ENCODE data around the gene MMP20. TPM values are rescaled to one million over a fixed set of nuclear protein-coding genes. Genes with fewer than 3 reads are reported as not detected.
A peak's percentile ranks its signal among the peaks of the same experiment; 100 is the strongest.

Gene MMP20
- total RNA-seq, 1 experiment from 2014 or later, result 0.30 TPM

DNA sequence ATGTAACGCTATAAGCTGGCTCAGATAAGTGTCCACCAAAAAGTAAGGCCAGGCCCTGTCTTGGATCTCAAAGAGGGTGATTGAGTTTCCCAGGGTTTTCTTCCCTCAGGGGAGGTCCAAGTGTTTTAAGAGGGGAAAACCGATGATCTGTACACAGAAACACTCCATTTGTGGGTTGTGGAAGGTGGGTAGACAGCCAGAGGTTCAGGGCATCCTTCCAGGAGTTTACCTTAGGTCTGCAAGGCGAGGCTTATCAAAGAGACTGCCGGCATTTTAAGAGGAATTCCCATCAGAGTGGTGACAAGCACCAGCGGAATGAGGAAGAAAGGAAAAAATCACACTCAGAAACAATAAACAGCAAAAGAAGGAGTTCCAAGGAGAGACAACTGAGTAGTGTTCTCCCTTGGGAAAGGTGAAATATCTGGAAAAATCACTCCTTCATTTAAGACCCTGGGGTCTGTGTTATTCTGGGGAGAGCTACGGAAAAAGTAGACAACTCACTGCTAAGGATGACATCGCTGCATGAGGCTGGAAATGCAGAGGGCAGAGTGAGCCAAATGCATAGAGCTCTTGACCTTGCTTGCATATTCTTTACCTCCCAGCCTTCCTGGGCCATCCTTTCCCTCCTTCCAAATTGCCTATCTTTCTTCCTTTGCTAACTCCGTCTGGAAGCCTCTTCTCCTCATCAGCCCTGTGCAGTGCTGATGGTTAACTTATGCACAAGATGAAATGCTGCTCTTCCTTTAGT is 72.5 kb downstream of the MMP20 start (continued):
- TF ChIP-seq, protein P1, sequence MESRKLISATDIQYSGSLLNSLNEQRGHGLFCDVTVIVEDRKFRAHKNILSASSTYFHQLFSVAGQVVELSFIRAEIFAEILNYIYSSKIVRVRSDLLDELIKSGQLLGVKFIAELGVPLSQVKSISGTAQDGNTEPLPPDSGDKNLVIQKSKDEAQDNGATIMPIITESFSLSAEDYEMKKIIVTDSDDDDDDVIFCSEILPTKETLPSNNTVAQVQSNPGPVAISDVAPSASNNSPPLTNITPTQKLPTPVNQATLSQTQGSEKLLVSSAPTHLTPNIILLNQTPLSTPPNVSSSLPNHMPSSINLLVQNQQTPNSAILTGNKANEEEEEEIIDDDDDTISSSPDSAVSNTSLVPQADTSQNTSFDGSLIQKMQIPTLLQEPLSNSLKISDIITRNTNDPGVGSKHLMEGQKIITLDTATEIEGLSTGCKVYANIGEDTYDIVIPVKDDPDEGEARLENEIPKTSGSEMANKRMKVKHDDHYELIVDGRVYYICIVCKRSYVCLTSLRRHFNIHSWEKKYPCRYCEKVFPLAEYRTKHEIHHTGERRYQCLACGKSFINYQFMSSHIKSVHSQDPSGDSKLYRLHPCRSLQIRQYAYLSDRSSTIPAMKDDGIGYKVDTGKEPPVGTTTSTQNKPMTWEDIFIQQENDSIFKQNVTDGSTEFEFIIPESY (IDR thresholded peaks at IDR 0.05; ENCODE audit: extremely low read depth, insufficient replicate concordance, low read length), result no peak
- TF ChIP-seq, protein P2, sequence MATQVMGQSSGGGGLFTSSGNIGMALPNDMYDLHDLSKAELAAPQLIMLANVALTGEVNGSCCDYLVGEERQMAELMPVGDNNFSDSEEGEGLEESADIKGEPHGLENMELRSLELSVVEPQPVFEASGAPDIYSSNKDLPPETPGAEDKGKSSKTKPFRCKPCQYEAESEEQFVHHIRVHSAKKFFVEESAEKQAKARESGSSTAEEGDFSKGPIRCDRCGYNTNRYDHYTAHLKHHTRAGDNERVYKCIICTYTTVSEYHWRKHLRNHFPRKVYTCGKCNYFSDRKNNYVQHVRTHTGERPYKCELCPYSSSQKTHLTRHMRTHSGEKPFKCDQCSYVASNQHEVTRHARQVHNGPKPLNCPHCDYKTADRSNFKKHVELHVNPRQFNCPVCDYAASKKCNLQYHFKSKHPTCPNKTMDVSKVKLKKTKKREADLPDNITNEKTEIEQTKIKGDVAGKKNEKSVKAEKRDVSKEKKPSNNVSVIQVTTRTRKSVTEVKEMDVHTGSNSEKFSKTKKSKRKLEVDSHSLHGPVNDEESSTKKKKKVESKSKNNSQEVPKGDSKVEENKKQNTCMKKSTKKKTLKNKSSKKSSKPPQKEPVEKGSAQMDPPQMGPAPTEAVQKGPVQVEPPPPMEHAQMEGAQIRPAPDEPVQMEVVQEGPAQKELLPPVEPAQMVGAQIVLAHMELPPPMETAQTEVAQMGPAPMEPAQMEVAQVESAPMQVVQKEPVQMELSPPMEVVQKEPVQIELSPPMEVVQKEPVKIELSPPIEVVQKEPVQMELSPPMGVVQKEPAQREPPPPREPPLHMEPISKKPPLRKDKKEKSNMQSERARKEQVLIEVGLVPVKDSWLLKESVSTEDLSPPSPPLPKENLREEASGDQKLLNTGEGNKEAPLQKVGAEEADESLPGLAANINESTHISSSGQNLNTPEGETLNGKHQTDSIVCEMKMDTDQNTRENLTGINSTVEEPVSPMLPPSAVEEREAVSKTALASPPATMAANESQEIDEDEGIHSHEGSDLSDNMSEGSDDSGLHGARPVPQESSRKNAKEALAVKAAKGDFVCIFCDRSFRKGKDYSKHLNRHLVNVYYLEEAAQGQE (IDR thresholded peaks at IDR 0.05; ENCODE audit: low read depth), result no peak
- TF ChIP-seq SP1 (IDR thresholded peaks at IDR 0.05; ENCODE audit: low read depth) (peak; percentile 95), SIN3A (IDR thresholded peaks at IDR 0.05; ENCODE audit: low read depth) (peak; percentile 89), FOSL1 (IDR thresholded peaks at IDR 0.05; ENCODE audit: low read depth) (peak; percentile 91), CBX3 (IDR thresholded peaks at IDR 0.05; ENCODE audit: low read depth) (peak; percentile 88), POLR2A (IDR thresholded peaks at IDR 0.05; ENCODE audit: borderline replicate concordance, extremely low read depth, insufficient read depth, insufficient read length) (no peak), EZH2phosphoT487 (IDR thresholded peaks at IDR 0.05; ENCODE audit: borderline replicate concordance) (no peak)
- TF ChIP-seq, protein P3, sequence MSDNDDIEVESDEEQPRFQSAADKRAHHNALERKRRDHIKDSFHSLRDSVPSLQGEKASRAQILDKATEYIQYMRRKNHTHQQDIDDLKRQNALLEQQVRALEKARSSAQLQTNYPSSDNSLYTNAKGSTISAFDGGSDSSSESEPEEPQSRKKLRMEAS (IDR thresholded peaks at IDR 0.05), result 0 out of 2 replicates have a peak, but pooled peaks have one; percentile 62
